Activated T-cell treated with anti-CD3 and anti-CD28 coated beads, Interleukin-2, amount 50 U/mL, for 48 hours (primary cell): ENCODE data around the gene SCNN1G.
A peak's percentile ranks its signal among the peaks of the same experiment; 100 is the strongest.

Experiments used
- DNase-seq, 2 experiments: peaks; one replicate each; pipeline ENCODE4 v3.0.0-alpha.2; 2020

The SCNN1G gene

GRCh38 chr16:23152386-23153178 is 30.0 kb upstream of the SCNN1G start:
- DNase-seq = no peak

- DNase-seq = no peak
Observed at GRCh38 chr16:23155445-23156049, 27.0 kb upstream of the SCNN1G start.

- no peak for DNase-seq
Observed at GRCh38 chr16:23156110-23156509, 26.4 kb upstream of the SCNN1G start.

- no peak for DNase-seq
Observed at GRCh38 chr16:23156946-23157460, 25.5 kb upstream of the SCNN1G start.

GRCh38 chr16:23158114-23158513 is 24.4 kb upstream of the SCNN1G start:
- DNase-seq = no peak

- DNase-seq = no peak
Observed at GRCh38 chr16:23160082-23160481, 22.5 kb upstream of the SCNN1G start.

- DNase-seq = no peak
Observed at GRCh38 chr16:23160574-23160973, 22.0 kb upstream of the SCNN1G start.

GRCh38 chr16:23163921-23164320 is 18.6 kb upstream of the SCNN1G start:
- no peak for DNase-seq

- no peak for DNase-seq
Observed at GRCh38 chr16:23164736-23165135, 17.8 kb upstream of the SCNN1G start.

DNA sequence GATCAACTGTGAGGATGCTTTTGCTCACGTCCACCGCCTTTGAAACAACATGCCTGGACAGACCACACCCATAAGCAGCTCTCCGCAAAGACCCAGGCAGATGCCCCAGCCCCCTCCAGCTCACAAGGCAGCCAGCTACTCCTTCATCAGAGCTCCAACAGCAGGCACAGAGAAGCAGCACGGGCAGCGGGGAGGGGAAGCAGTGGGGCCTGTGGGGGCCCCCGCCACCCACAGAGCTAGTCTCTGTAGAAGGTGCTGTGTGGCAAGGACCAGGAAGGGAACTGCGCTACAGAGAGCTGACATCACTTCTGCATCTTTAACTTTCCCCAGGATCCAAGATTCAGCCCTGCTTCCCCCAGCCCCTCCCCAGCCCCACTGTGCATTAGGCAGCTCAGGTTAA is 10.0 kb upstream of the SCNN1G start:
- DNase-seq = no peak

DNA sequence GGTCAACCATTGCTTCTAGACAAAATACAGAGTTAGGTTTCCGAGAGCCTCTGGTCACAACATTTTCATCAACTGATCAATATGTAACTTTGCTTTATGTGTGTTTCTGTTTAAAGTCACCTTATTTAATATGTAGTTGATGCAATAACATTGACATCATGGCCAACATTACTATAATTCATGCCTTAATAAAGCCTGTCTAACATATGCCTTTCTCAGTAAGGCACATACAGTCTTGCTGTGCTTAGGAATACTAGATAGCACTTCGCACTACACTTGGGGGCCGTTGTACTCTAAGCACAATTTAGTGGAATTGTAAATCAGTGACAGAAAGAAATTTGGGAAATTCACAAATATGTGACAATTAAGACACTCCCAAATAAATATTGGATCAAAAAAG is 9.6 kb upstream of the SCNN1G start:
- no peak for DNase-seq

GRCh38 chr16:23174622-23175021 is 7.9 kb upstream of the SCNN1G start:
- no peak for DNase-seq

GRCh38 chr16:23175651-23176050 is 6.9 kb upstream of the SCNN1G start:
- no peak for DNase-seq

- no peak for DNase-seq
Observed at GRCh38 chr16:23181506-23181905, 1.0 kb upstream of the SCNN1G start.

GRCh38 chr16:23182206-23182678 is 303 bp upstream of the SCNN1G start:
- peak; percentile 82 to 87 for DNase-seq

GRCh38 chr16:23183543-23183862 is 958 bp downstream of the SCNN1G start:
- DNase-seq = no peak

DNA sequence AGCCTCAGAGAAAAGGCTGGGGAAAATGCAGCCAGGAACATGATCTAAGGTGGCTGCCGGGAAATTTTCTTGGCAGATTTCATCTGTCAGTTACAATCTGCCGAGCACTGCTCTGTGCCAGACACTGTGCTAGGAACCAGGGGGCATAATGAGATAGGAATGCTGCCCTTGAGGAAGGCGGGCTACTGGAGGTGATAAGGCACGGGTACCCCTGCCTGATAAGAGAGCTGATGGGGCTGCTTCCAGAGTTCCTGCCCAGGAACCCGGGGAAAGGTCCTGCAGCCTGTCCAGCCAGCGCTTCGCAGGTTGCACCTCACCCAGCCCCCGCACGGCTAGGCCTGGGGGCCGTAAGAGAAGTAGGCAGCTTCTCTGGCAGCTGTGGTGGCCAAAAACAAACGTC is 3.1 kb downstream of the SCNN1G start:
- no peak for DNase-seq

GRCh38 chr16:23186171-23186570 is 3.6 kb downstream of the SCNN1G start:
- no peak for DNase-seq

GRCh38 chr16:23187341-23187740 is 4.8 kb downstream of the SCNN1G start:
- no peak for DNase-seq

GRCh38 chr16:23188911-23189310 is 6.4 kb downstream of the SCNN1G start:
- DNase-seq = no peak

GRCh38 chr16:23194497-23195221 is 12.1 kb downstream of the SCNN1G start:
- DNase-seq = no peak

GRCh38 chr16:23195366-23195978 is 12.9 kb downstream of the SCNN1G start:
- no peak for DNase-seq

- no peak for DNase-seq
Observed at GRCh38 chr16:23196539-23196938, 14.0 kb downstream of the SCNN1G start.
